ENCODE data around the gene RABGAP1L.

RABGAP1L gene

DNA sequence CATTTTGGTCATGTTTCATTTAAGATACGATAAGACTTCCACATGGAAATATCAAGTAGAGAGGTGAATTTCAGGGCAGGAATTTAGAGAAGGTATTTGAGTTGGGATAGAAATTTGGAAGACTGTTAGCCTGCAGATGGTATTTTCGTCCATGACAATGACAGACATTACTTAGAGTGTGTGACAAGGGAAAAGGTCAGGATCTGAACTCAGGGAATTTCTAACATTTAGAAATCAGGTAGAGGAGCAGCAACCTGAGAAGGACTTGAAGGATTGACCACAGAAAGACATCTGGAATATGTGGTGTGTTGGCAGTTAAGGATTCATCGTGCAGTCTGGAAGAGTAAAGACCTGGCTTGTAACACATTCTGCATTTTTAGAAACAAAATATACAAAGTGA, 57.9 kb downstream of the RABGAP1L start (continued):
- TF ChIP-seq ZNF654 (tag by site-specific recombination; IDR thresholded peaks at IDR 0.05; ENCODE audit: low read depth) (no peak), SCRT2 (tag by site-specific recombination; IDR thresholded peaks at IDR 0.05) (no peak)
- TF ChIP-seq, protein P1, sequence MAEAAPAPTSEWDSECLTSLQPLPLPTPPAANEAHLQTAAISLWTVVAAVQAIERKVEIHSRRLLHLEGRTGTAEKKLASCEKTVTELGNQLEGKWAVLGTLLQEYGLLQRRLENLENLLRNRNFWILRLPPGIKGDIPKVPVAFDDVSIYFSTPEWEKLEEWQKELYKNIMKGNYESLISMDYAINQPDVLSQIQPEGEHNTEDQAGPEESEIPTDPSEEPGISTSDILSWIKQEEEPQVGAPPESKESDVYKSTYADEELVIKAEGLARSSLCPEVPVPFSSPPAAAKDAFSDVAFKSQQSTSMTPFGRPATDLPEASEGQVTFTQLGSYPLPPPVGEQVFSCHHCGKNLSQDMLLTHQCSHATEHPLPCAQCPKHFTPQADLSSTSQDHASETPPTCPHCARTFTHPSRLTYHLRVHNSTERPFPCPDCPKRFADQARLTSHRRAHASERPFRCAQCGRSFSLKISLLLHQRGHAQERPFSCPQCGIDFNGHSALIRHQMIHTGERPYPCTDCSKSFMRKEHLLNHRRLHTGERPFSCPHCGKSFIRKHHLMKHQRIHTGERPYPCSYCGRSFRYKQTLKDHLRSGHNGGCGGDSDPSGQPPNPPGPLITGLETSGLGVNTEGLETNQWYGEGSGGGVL (tag by site-specific recombination; IDR thresholded peaks at IDR 0.05), result no peak

DNA sequence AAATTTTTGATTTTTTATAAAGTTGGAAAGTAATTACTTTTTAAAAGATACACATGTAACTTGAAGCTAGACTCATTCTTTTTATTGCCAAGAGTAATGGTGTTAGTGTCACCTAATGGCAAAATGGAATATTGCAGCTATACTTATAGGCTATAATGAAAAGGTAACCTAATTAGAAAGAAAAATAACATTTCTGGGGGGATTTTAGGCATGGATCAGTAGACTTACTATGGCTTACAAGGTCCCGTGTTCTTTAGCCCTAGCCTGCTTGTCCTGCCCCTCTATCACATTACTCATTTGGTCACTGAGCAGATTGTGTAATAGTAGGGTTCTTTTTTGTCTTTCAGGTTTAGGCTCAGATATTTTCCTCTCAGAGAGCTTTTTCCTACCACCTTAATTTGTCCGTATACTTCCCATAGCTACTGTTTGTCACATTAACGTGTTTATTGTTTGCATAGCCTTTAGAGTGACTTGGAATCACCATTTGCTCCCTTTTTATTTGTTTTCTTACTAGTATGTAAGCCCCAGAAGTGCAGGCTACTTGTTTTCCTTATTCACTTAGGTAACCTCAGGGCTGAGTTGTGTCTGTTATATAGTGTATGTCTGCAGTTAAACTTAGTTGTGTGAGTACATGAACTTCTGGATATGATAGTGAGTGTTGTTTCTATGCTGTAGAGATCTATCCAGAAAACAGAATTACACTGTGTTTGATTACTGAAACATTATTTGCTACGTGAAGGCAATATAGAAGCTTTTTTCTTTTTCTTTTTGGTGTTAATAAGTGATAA, 58.7 kb downstream of the RABGAP1L start:
- peaks cover 3% of the 10 kb centered on the region; the same call in 1 of the 2 replicates for H3K4me1 ChIP-seq (ENCODE audit: control insufficient read depth, insufficient read depth, low read length)
- peaks cover 0 to 17% of the 10 kb centered on the region in 2 experiments; a peak in 2 of 3 replicates for H3K36me3 ChIP-seq (ENCODE audit: control insufficient read depth in 2 of 2, insufficient read depth in 1 of 2, low read length in 2 of 2)
- H3K27ac ChIP-seq (ENCODE audit: extremely low read depth, low read depth, low read length), result no peak overlapping the region
- POLR2A ChIA-PET, result interaction anchor here (1.0 to 1.2 kb wide), 2 partner anchors 196 to 350 kb away, joined by 3 to 4 read pairs; partner anchors contain the start of genes GAS5, RC3H1 and ZBTB37
- no peaks in the 10 kb centered on the region for H3K9me3 ChIP-seq (ENCODE audit: control insufficient read depth, insufficient read depth, low read depth, low read length)
- no peak overlapping the region for H3K4me3 ChIP-seq (ENCODE audit: low read depth, low read length)
- CTCF ChIA-PET, result interaction anchor here (0.6 to 1.6 kb wide), 23 partner anchors 9 to 965 kb away, joined by 3 to 7 read pairs (median 3); partner anchors contain the start of gene RC3H1
- peak; percentile 86 for TF ChIP-seq ZNF654 (tag by site-specific recombination; IDR thresholded peaks at IDR 0.05; ENCODE audit: low read depth)
- TF ChIP-seq, protein P2, sequence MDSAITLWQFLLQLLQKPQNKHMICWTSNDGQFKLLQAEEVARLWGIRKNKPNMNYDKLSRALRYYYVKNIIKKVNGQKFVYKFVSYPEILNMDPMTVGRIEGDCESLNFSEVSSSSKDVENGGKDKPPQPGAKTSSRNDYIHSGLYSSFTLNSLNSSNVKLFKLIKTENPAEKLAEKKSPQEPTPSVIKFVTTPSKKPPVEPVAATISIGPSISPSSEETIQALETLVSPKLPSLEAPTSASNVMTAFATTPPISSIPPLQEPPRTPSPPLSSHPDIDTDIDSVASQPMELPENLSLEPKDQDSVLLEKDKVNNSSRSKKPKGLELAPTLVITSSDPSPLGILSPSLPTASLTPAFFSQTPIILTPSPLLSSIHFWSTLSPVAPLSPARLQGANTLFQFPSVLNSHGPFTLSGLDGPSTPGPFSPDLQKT (IDR thresholded peaks at IDR 0.05; ENCODE audit: borderline replicate concordance, low read depth, low read length), result no peak

DNA sequence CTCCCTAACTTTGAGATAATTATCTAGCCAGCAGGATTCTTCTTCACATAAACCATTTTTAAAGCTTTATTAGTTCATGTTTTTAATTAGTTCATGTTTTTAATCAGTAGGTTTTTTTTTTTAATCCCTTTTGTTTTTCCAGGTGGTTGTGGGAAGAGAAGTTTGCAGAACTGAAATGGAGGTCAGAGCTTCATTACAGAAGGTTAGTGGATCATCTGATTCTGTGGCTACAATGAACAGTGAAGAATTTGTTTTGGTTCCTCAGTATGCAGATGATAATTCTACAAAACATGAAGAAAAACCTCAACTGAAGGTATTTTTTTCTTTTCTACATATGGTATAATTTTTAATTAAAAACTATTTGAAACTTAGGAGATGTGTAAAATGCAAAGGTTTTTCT, 59.7 kb downstream of the RABGAP1L start:
- no peak overlapping the region for H3K4me3 ChIP-seq (ENCODE audit: low read depth, low read length)
- CTCF ChIA-PET, result interaction anchor here (0.6 to 1.4 kb wide), 3 partner anchors 12 to 124 kb away, joined by 3 to 4 read pairs (median 4); no protein-coding TSS in a partner anchor
- POLR2A ChIA-PET, result no interaction called here
- no peak for TF ChIP-seq ZNF785 (tag by site-specific recombination; IDR thresholded peaks at IDR 0.05)
- TF ChIP-seq, protein P3, sequence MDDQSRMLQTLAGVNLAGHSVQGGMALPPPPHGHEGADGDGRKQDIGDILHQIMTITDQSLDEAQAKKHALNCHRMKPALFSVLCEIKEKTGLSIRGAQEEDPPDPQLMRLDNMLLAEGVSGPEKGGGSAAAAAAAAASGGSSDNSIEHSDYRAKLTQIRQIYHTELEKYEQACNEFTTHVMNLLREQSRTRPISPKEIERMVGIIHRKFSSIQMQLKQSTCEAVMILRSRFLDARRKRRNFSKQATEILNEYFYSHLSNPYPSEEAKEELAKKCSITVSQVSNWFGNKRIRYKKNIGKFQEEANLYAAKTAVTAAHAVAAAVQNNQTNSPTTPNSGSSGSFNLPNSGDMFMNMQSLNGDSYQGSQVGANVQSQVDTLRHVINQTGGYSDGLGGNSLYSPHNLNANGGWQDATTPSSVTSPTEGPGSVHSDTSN (CRISPR knock-in tag; IDR thresholded peaks at IDR 0.05), result no peak
- TF ChIP-seq, protein P4, sequence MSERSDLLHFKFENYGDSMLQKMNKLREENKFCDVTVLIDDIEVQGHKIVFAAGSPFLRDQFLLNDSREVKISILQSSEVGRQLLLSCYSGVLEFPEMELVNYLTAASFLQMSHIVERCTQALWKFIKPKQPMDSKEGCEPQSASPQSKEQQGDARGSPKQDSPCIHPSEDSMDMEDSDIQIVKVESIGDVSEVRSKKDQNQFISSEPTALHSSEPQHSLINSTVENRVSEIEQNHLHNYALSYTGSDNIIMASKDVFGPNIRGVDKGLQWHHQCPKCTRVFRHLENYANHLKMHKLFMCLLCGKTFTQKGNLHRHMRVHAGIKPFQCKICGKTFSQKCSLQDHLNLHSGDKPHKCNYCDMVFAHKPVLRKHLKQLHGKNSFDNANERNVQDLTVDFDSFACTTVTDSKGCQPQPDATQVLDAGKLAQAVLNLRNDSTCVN (tag by site-specific recombination; optimal IDR thresholded peaks at IDR 0.05), result no peak
- TF ChIP-seq SP3 (tag by site-specific recombination; IDR thresholded peaks at IDR 0.05), result no peak
- TF ChIP-seq ZNF596 (tag by site-specific recombination; IDR thresholded peaks at IDR 0.05), result no peak
- TF ChIP-seq ZIC2 (tag by site-specific recombination; IDR thresholded peaks at IDR 0.05), result no peak
- no peak for TF ChIP-seq ZFP3 (tag by site-specific recombination; IDR thresholded peaks at IDR 0.05; ENCODE audit: low read depth)
- TF ChIP-seq ZBTB7A (tag by site-specific recombination; IDR thresholded peaks at IDR 0.05; ENCODE audit: low read depth), result no peak
- TF ChIP-seq ZNF621 (tag by site-specific recombination; IDR thresholded peaks at IDR 0.05), result no peak
- TF ChIP-seq ZNF138 (tag by site-specific recombination; IDR thresholded peaks at IDR 0.05; ENCODE audit: borderline replicate concordance), result no peak
- TF ChIP-seq ZNF341 (tag by site-specific recombination; IDR thresholded peaks at IDR 0.05; ENCODE audit: low read depth), result no peak
- no peak for TF ChIP-seq HOXC10 (CRISPR knock-in tag; IDR thresholded peaks at IDR 0.05)
- no peak for TF ChIP-seq ZNF555 (tag by site-specific recombination; conservative IDR thresholded peaks at IDR 0.05)
- no peak for TF ChIP-seq ZNF311 (tag by site-specific recombination; IDR thresholded peaks at IDR 0.05; ENCODE audit: borderline replicate concordance)
- TF ChIP-seq, protein P5, sequence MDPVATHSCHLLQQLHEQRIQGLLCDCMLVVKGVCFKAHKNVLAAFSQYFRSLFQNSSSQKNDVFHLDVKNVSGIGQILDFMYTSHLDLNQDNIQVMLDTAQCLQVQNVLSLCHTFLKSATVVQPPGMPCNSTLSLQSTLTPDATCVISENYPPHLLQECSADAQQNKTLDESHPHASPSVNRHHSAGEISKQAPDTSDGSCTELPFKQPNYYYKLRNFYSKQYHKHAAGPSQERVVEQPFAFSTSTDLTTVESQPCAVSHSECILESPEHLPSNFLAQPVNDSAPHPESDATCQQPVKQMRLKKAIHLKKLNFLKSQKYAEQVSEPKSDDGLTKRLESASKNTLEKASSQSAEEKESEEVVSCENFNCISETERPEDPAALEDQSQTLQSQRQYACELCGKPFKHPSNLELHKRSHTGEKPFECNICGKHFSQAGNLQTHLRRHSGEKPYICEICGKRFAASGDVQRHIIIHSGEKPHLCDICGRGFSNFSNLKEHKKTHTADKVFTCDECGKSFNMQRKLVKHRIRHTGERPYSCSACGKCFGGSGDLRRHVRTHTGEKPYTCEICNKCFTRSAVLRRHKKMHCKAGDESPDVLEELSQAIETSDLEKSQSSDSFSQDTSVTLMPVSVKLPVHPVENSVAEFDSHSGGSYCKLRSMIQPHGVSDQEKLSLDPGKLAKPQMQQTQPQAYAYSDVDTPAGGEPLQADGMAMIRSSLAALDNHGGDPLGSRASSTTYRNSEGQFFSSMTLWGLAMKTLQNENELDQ (tag by site-specific recombination; IDR thresholded peaks at IDR 0.05; ENCODE audit: low read depth), result no peak
- TF ChIP-seq ZNF132 (tag by site-specific recombination; IDR thresholded peaks at IDR 0.05; ENCODE audit: borderline replicate concordance), result no peak
- no peak for TF ChIP-seq ZNF791 (tag by site-specific recombination; IDR thresholded peaks at IDR 0.05)
- no peak for TF ChIP-seq ZNF394 (tag by site-specific recombination; IDR thresholded peaks at IDR 0.05; ENCODE audit: borderline replicate concordance)
- TF ChIP-seq ZNF223 (tag by site-specific recombination; IDR thresholded peaks at IDR 0.05), result no peak
- H3K9me3 ChIP-seq (ENCODE audit: control insufficient read depth, insufficient read depth, low read depth, low read length), result no peaks in the 10 kb centered on the region
- no peak overlapping the region for H3K27ac ChIP-seq (ENCODE audit: extremely low read depth, low read depth, low read length)
- peaks cover 3% of the 10 kb centered on the region; the same call in 1 of the 2 replicates for H3K4me1 ChIP-seq (ENCODE audit: control insufficient read depth, insufficient read depth, low read length)
- H3K36me3 ChIP-seq (ENCODE audit: control insufficient read depth in 2 of 2, insufficient read depth in 1 of 2, low read length in 2 of 2), result peaks cover 0 to 17% of the 10 kb centered on the region in 2 experiments; a peak in 2 of 3 replicates

Measured in HEK293 (cell line).